HG03025 (cell line): ENCODE results near the gene PTTG1IP2.

Experiments used
- ATAC-seq: cut with Tn5 transposase; IDR thresholded peaks from one replicate; pipeline ENCODE4 v1.9.1; 2021; ENCODE audit warnings: mild to moderate bottlenecking, moderate library complexity; ENCODE audit not compliant: unreplicated experiment, low FRiP score

Gene PTTG1IP2

DNA sequence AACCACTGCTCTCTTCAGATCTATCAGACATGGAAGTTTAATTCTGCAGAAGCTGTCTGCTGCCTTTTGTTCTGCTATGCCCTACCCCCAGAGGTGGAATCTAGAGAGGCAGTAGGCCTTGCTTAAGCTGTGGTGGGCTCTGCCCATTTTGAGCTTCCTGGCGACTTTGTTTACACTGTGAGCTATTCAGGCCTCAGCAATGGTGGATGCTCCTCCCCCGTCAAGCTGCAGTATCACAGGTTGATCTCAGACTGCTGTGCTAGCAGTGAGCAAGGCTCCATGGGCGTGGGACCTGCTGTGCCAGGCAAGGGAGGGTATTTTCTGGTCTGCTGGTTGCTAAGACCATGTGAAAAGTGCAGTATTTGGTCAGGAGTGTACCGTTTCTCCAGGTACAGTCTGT, 81.6 kb downstream of the PTTG1IP2 start:
- no peak for ATAC-seq

DNA sequence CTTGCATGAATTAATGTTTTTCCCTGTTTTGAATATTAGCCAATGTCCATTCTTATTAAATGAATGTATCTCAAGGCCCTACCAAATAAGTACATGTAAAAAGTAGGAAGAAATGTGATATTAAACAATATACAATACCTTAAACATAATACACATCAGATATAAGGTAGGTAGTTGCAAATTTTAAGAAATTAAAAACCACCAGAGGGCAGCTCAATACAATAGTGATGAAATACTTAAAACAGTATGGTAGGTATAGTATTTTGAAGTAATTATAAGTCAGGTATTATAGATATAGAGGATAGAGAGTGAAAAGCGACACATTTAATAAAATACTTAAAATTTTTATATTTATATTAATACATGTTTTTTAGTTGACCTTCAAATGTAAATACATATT, 83.1 kb downstream of the PTTG1IP2 start:
- no peak for ATAC-seq

DNA sequence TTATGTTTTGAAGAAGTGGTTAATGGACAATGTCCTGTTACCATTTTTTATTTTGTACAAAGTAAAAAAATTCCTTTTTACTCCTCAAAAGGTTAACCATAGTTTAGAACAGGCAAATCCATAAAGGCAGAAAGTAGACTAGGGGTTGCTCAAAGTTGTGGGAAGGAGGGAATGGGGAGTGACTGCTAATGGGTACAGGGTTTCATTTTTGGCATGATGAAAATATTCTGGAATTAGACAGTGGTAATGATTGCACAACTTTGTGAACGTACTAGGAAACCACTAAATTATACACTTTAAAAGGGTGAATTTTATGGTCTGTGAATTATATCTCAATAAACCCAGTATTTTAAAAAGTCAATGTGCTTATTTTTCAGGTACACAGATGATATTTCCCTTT, 91.3 kb downstream of the PTTG1IP2 start:
- ATAC-seq, result no peak
